Measurements from ENCODE around the gene MAP1B. TPM values are rescaled to one million over a fixed set of nuclear protein-coding genes. Genes with fewer than 3 reads are reported as not detected.

The MAP1B gene
- total and polyA plus RNA-seq, 8 donors = 2.1 to 985 (median 24.7) TPM

GRCh38 chr5:72161951-72162350 lies 54.7 kb downstream of the MAP1B start:
- WGBS, 5 donors = 86 to 96% (median 91%) methylated on average over 3 to 4 of the region's 4 CpGs

GRCh38 chr5:72163349-72163983 lies 56.2 kb downstream of the MAP1B start:
- WGBS, 5 donors = 87 to 99% (median 95%) methylated on average over 2 of the region's 2 CpGs
- H3K4me3 ChIP-seq = no peak overlapping the region
- DNase-seq = no peak
- TF ChIP-seq POLR2AphosphoS5 (IDR thresholded peaks at IDR 0.05) (no peak), POLR2A (IDR thresholded peaks at IDR 0.05) (no peak), EP300 (IDR thresholded peaks at IDR 0.05) (no peak)
- TF ChIP-seq, protein P1, sequence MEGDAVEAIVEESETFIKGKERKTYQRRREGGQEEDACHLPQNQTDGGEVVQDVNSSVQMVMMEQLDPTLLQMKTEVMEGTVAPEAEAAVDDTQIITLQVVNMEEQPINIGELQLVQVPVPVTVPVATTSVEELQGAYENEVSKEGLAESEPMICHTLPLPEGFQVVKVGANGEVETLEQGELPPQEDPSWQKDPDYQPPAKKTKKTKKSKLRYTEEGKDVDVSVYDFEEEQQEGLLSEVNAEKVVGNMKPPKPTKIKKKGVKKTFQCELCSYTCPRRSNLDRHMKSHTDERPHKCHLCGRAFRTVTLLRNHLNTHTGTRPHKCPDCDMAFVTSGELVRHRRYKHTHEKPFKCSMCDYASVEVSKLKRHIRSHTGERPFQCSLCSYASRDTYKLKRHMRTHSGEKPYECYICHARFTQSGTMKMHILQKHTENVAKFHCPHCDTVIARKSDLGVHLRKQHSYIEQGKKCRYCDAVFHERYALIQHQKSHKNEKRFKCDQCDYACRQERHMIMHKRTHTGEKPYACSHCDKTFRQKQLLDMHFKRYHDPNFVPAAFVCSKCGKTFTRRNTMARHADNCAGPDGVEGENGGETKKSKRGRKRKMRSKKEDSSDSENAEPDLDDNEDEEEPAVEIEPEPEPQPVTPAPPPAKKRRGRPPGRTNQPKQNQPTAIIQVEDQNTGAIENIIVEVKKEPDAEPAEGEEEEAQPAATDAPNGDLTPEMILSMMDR (IDR thresholded peaks at IDR 0.05) = no peak
- peaks cover 0 to 3% (median 0%) of the 10 kb centered on the region in 3 donors for H3K27me3 ChIP-seq
- peak overlapping the region in 1 of 5 donors; percentile 39 for H3K27ac ChIP-seq
- H3K4me1 ChIP-seq = peaks cover 0 to 66% (median 15%) of the 10 kb centered on the region in 4 donors
- intact Hi-C loops (cut with DNase I; ENCODE audit: low total_unique reads) = no loop called here
- no peaks in the 10 kb centered on the region for H3K36me3 ChIP-seq
- H3K9me3 ChIP-seq = no peaks in the 10 kb centered on the region

More at GRCh38 chr5:72161951-72162350, 54.7 kb downstream of the MAP1B start:
- Histone ChIP-seq H3K27me3 (peaks cover 0 to 3% (median 0%) of the 10 kb centered on the region in 3 donors), H3K4me3 (no peak overlapping the region), H3K36me3 (no peaks in the 10 kb centered on the region), H3K4me1 (peaks cover 0 to 66% (median 19%) of the 10 kb centered on the region in 4 donors), H3K27ac (no peak overlapping the region), H3K9me3 (no peaks in the 10 kb centered on the region)
- intact Hi-C loops (cut with DNase I; ENCODE audit: low total_unique reads) = no loop called here
- DNase-seq = no peak
- TF ChIP-seq EP300 (IDR thresholded peaks at IDR 0.05) = no peak
- TF ChIP-seq POLR2A (IDR thresholded peaks at IDR 0.05) = no peak
- no peak for TF ChIP-seq POLR2AphosphoS5 (IDR thresholded peaks at IDR 0.05)

DNA sequence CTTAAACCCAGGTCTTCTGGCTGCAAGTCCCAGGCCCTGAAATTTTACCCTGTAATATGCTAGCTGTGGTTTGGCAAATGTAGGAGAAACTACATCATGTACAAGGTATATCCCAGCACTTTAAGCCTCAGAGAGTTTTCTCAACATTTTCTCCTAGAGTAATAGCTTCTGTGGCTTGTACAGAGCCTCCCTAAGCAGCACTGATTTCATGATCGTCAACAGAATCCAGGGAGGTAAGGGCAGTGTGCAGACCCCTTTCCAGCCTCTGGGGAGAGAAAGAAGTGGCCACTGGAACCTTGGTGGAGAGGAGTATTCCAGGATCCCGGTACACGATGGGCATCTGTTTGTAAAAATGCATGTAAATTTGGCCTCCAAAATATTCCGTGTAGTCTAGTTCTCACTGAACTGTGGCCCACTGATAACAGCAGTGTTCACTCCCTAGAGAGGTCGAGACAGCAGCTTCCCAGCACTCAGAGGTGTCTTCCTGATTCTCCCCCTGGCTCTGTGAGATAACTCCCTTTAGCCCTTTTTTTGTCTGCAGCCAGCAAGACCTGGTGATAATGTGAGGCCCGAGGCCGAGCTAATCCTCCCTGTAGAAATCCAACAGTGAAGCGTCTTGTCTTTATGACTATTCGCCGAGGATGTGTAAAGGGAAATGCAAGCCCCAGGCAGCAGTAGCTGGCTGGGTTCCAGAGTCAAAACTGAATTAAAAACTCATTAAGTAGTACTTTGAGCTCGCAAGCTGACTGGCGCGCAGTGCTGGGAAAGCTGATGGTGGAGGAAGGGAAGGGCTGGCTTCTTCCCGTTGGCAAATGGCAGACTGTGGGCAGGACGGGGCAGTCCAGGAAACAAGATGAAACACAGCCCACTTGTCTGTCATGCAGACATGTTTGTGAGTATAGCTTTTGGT lies 59.0 kb downstream of the MAP1B start:
- 36 to 59% (median 45%) methylated on average over 15 of the region's 15 CpGs for WGBS, 5 donors
- peak in 1 of 3 donors; percentile 53 for TF ChIP-seq POLR2AphosphoS5 (IDR thresholded peaks at IDR 0.05)
- TF ChIP-seq, protein P1 (IDR thresholded peaks at IDR 0.05) = no peak
- no peak for TF ChIP-seq POLR2A (IDR thresholded peaks at IDR 0.05)
- Histone ChIP-seq H3K27me3 (peaks cover 0 to 3% (median 0%) of the 10 kb centered on the region in 3 donors), H3K9me3 (no peaks in the 10 kb centered on the region), H3K4me3 (peak overlapping the region in 1 of 4 donors; percentile 11), H3K27ac (peak overlapping the region in 4 of 5 donors; percentile 46 to 73 (median 58)), H3K36me3 (no peaks in the 10 kb centered on the region), H3K4me1 (peaks cover 0 to 48% (median 13%) of the 10 kb centered on the region in 4 donors)
- intact Hi-C loops (cut with DNase I; ENCODE audit: low total_unique reads) = no loop called here
- peak in 1 of 2 donors; percentile 89 for DNase-seq

DNA sequence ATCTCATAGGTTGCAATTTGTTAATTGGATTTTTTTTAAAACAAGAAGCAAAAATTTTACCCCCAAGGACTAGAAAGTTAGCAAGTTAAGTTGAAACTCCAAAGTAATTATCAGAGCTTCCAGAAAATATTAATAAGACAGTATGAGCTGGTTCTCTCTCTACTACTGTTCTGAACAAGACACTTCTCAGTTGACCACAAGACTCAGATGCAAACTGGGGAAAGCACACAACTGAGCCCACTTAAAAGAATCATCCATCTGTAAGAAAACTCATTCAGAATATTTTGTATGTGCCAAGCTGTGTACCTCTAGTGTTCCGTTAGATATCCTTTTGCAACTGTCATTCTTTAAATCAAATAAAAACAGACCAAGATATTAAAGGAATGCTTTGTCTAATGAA lies 60.0 kb downstream of the MAP1B start:
- DNase-seq = no peak
- 66 to 92% (median 82%) methylated on average over 1 of the region's 1 CpG for WGBS, 5 donors
- Histone ChIP-seq H3K4me1 (peaks cover 0 to 42% (median 13%) of the 10 kb centered on the region in 4 donors), H3K27ac (peak overlapping the region in 4 of 5 donors; percentile 7 to 73 (median 58)), H3K4me3 (no peak overlapping the region), H3K27me3 (peaks cover 0 to 3% (median 0%) of the 10 kb centered on the region in 3 donors), H3K9me3 (no peaks in the 10 kb centered on the region), H3K36me3 (no peaks in the 10 kb centered on the region)
- intact Hi-C loops (cut with DNase I; ENCODE audit: low total_unique reads) = no loop called here
- TF ChIP-seq, protein P1 (IDR thresholded peaks at IDR 0.05) = no peak
- TF ChIP-seq EP300 (IDR thresholded peaks at IDR 0.05) (no peak), POLR2AphosphoS5 (IDR thresholded peaks at IDR 0.05) (no peak), POLR2A (IDR thresholded peaks at IDR 0.05) (no peak)
